GM12878 (cell line): ENCODE measurements around the gene NUP210. TPM values are rescaled to one million over a fixed set of nuclear protein-coding genes. Genes with fewer than 3 reads are reported as not detected.

Experiments
- ATAC-seq: fragments of 200-7000 bp; cut with Tn5 transposase; 3 replicates; pipeline ENCODE4 v1.9.1; 2020; ENCODE audit warnings: mild to moderate bottlenecking, moderate library complexity
- BruUV-seq: library from RNA; stranded (reverse); fragments of 400-500 nt; replicated peaks from 2 replicates; lab custom pipeline; 2021; lab: Mats Ljungman, UMichigan
- CTCF ChIA-PET: fragments of 300-600 bp; sonication (Branson Sonifier 250); formaldehyde crosslinking; extraction: SDS; loops from one replicate; lab custom pipeline; 2021; ENCODE audit warnings: inconsistent platforms; lab: Yijun Ruan, JAX
- POLR2A ChIA-PET: fragments of 350-600 bp; formaldehyde crosslinking; extraction: SDS; loops from one replicate; lab custom pipeline; 2021; ENCODE audit warnings: inconsistent platforms; lab: Charles Lee
- RAD21 ChIA-PET: fragments of 300-600 bp; sonication (Branson Sonifier 250); formaldehyde crosslinking; loops from one replicate; lab custom pipeline; 2023; ENCODE audit warnings: antibody characterized with exemption; ENCODE audit not compliant: unreplicated experiment; lab: Charles Lee
- SMC1A ChIA-PET: fragments of 300-600 bp; sonication (Branson Sonifier 250); formaldehyde crosslinking; loops from one replicate; lab custom pipeline; 2023; ENCODE audit not compliant: unreplicated experiment, uncharacterized antibody; lab: Charles Lee
- DNase-seq: peaks from one replicate; pipeline ENCODE4 v3.0.0-alpha.2; 2011; ENCODE audit warnings: low read depth, low spot score
- FAIRE-seq: peaks from 3 replicates; lab custom pipeline; 2011; peaks lifted over from hg19 to GRCh38; lab: Jason Lieb, UNC
- H2AFZ ChIP-seq: 2 replicates; pipeline ENCODE4 v1.6.0; 2011; ENCODE audit warnings: low read depth, low read length, control low read depth; ENCODE audit not compliant: control insufficient read depth
- H3K27ac ChIP-seq: 2 replicates; pipeline ENCODE4 v1.5.1; 2011; ENCODE audit warnings: control low read depth; ENCODE audit not compliant: control insufficient read depth, insufficient read depth
- H3K27me3 ChIP-seq, 2 experiments: replicated peaks in 1 of 2; 2 replicates each; pipeline versions ENCODE4 v1.6.0 to v1.6.1; 2011; ENCODE audit warnings: low read length in 1 of 2; ENCODE audit not compliant: control insufficient read depth in 2 of 2, insufficient read depth in 2 of 2
- H3K36me3 ChIP-seq, 2 experiments: 2 replicates each; pipeline ENCODE4 v1.5.1; 2011; ENCODE audit warnings: low read length in 1 of 2; ENCODE audit not compliant: control insufficient read depth in 2 of 2, insufficient read depth in 2 of 2
- H3K4me1 ChIP-seq: 2 replicates; pipeline ENCODE4 v1.6.1; 2011; ENCODE audit warnings: mild to moderate bottlenecking, low read length, moderate library complexity, mixed read lengths; ENCODE audit not compliant: control insufficient read depth, insufficient read depth
- H3K4me2 ChIP-seq: 2 replicates; pipeline ENCODE4 v1.6.0; 2011; ENCODE audit warnings: control low read depth; ENCODE audit not compliant: control insufficient read depth, insufficient read depth
- H3K4me3 ChIP-seq: fragments of 200-600 bp; sonication (generic); 2 replicates; pipeline ENCODE4 v1.5.1; 2016
- H3K79me2 ChIP-seq: 2 replicates; pipeline ENCODE4 v1.6.0; 2011; ENCODE audit warnings: low read length; ENCODE audit not compliant: control insufficient read depth, insufficient read depth
- H3K9ac ChIP-seq: 2 replicates; pipeline ENCODE4 v1.8.0; 2011; ENCODE audit warnings: low read length, control low read depth, mixed read lengths; ENCODE audit not compliant: control insufficient read depth, insufficient read depth
- H3K9me3 ChIP-seq: replicated peaks from 3 replicates; pipeline ENCODE4 v1.5.1; 2011; ENCODE audit warnings: mild to moderate bottlenecking, low read length; ENCODE audit not compliant: control insufficient read depth, insufficient read depth
- H4K20me1 ChIP-seq: 2 replicates; pipeline ENCODE4 v1.6.0; 2011; ENCODE audit not compliant: control insufficient read depth, insufficient read depth
- CBFB ChIP-seq: IDR thresholded peaks from 2 replicates; pipeline ENCODE4 v1.6.1; 2016; ENCODE audit warnings: antibody characterized with exemption, low read depth
- CBX5 ChIP-seq: sonication (generic); IDR thresholded peaks from 2 replicates; pipeline ENCODE4 v1.6.1; 2016; ENCODE audit warnings: low read depth, moderate library complexity, mild to moderate bottlenecking, inconsistent platforms
- CREB1 ChIP-seq: IDR thresholded peaks from 2 replicates; pipeline ENCODE4 v1.6.1; 2012; ENCODE audit warnings: low read depth, mild to moderate bottlenecking, inconsistent platforms
- E2F4 ChIP-seq: IDR thresholded peaks from 2 replicates; pipeline ENCODE4 v1.6.1; 2012; ENCODE audit warnings: low read depth, low read length, improper control_type of control experiment
- ESRRA ChIP-seq: IDR thresholded peaks from 2 replicates; pipeline ENCODE4 v1.6.1; 2012; ENCODE audit warnings: mild to moderate bottlenecking, low read length, improper control_type of control experiment
- GATAD2B ChIP-seq: fragments of 450-650 bp; conservative IDR thresholded peaks from 2 replicates; pipeline ENCODE4 v1.6.1; 2017; ENCODE audit warnings: low read depth, mild to moderate bottlenecking, moderate library complexity
- NFIC ChIP-seq: IDR thresholded peaks from 2 replicates; pipeline ENCODE4 v1.6.1; 2012; ENCODE audit warnings: low read depth, mild to moderate bottlenecking, inconsistent platforms, low read length, moderate library complexity
- NR2C1 ChIP-seq: fragments of 450-650 bp; IDR thresholded peaks from 2 replicates; pipeline ENCODE4 v1.6.1; 2017; ENCODE audit warnings: antibody characterized with exemption, mild to moderate bottlenecking, moderate library complexity
- NR2F1 ChIP-seq: fragments of 450-650 bp; conservative IDR thresholded peaks from 2 replicates; pipeline ENCODE4 v1.6.1; 2017; ENCODE audit warnings: mild to moderate bottlenecking
- RCOR1 ChIP-seq: conservative IDR thresholded peaks from 2 replicates; pipeline ENCODE4 v1.6.1; 2012; ENCODE audit warnings: low read depth, low read length, improper control_type of control experiment
- RFX5 ChIP-seq: IDR thresholded peaks from 2 replicates; pipeline ENCODE4 v1.6.1; 2011; ENCODE audit warnings: low read depth, low read length, improper control_type of control experiment
- SMAD1 ChIP-seq: fragments of 450-650 bp; IDR thresholded peaks from 2 replicates; pipeline ENCODE4 v1.6.1; 2018; ENCODE audit warnings: mild to moderate bottlenecking, low read depth; ENCODE audit not compliant: partially characterized antibody
- STAT3 ChIP-seq: IDR thresholded peaks from 2 replicates; pipeline ENCODE4 v1.6.1; 2011; ENCODE audit warnings: low read depth, low read length, improper control_type of control experiment
- WRNIP1 ChIP-seq: IDR thresholded peaks from 2 replicates; pipeline ENCODE4 v1.6.1; 2011; ENCODE audit warnings: low read depth, low read length, improper control_type of control experiment, borderline replicate concordance
- ZBTB11 ChIP-seq: fragments of 450-650 bp; formaldehyde crosslinking; IDR thresholded peaks from 2 replicates; pipeline ENCODE4 v1.5.0; 2022; ENCODE audit warnings: mild to moderate bottlenecking, missing genetic modification characterization
- ZNF274 ChIP-seq: IDR thresholded peaks from one replicate; pipeline ENCODE4 v1.8.0; 2011; ENCODE audit not compliant: insufficient read length, insufficient read depth
- ZZZ3 ChIP-seq: IDR thresholded peaks from 2 replicates; pipeline ENCODE4 v1.6.1; 2011; ENCODE audit warnings: low read depth; ENCODE audit not compliant: control insufficient read depth, insufficient read length
- WGBS: methylation state at CpG from one replicate; pipeline ENCODE4 v1.1.6; 2016; ENCODE audit warnings: low lambda C conversion rate; ENCODE audit not compliant: insufficient replicate concordance, insufficient coverage; ENCODE audit errors: missing lambda C conversion rate; 5-methylcytosine and 5-hydroxymethylcytosine counted together
- in situ Hi-C: fragments of 300-500 bp; cut with MboI; formaldehyde crosslinking; loops from 9 replicates; pipeline ENCODE4 v1.14.3; 2018; ENCODE audit warnings: mixed read lengths
- intact Hi-C: fragments of 100-400 bp; cut with micrococcal nuclease; formaldehyde crosslinking; loops from one replicate; pipeline ENCODE4 v1.14.2; 2022; ENCODE audit not compliant: unreplicated experiment
- polyA plus RNA-seq, 11 experiments: library from polyadenylated mRNA; depleted of rRNA in 4 of 11; unstranded in 6 of 11; stranded (reverse) in 5 of 11; fragments of >200 nt; fragmentation: Nextera tagmentation in 4 of 11; fragmentation: Illumina TruSeq in 1 of 11; extraction: Ambion mirVana in 4 of 11; extraction: Trizol in 1 of 11; gene quantifications; 1 replicate in 1 of 11; 2 replicates in 10 of 11; pipeline versions ENCODE4 v1.2.1 to v1.2.3, GENCODE V29; 2011 to 2016; ENCODE audit warnings: inconsistent platforms in 2 of 11, missing spikeins in 2 of 11, low read depth in 1 of 11
- total RNA-seq, 4 experiments: library from RNA; depleted of rRNA in 3 of 4; stranded (reverse); fragments of >200 nt in 3 of 4; fragmentation: Illumina TruSeq in 1 of 4; extraction: Trizol in 1 of 4; gene quantifications; 2 replicates each; pipeline versions ENCODE4 v1.2.1 to v1.2.3, GENCODE V29; 2013 to 2021

NUP210 gene
- total and polyA plus RNA-seq, 10 of the 15 experiments (the other 5 are each of a cell fraction or from before 2014, with no cell fraction given) = 2.9 to 150 (median 76.0) TPM

DNA sequence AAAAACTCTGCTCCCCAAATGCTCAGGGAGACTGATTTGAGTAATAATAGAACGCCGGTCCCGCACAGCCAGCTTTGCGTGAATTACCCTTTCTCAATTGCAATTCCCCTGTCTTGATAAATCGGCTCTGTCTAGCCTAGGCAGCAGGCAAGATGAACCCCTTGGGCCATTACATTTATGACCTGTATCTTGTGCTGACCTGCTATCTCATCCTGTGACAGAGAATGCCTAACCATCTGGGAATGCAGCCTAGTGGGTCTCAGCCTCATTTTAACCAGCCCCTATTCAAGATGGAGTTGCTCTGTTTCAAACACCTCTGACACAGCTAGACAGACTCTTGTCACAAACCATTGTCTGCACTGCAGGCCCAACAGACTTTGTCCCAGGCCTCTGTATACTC is 13.8 kb upstream of the NUP210 start:
- SMC1A ChIA-PET = interaction anchor here (1.0 kb wide), 1 partner anchor 204 kb away, joined by 3 read pairs; no protein-coding TSS in a partner anchor

More for the DNA sequence above, 13.8 kb upstream of the NUP210 start:
- H3K9ac ChIP-seq = no peak overlapping the region
- H3K4me1 ChIP-seq = no peaks in the 10 kb centered on the region
- no peak for TF ChIP-seq ZBTB11 (CRISPR knock-in tag)
- TF ChIP-seq ZZZ3 = no peak
- TF ChIP-seq ESRRA = no peak
- TF ChIP-seq ZNF274 = no peak
- TF ChIP-seq NFIC = no peak
- TF ChIP-seq CBX5 = no peak
- TF ChIP-seq E2F4 = no peak
- no peak for TF ChIP-seq RFX5
- no peak for TF ChIP-seq GATAD2B
- no peak for TF ChIP-seq NR2C1
- no peak for TF ChIP-seq RCOR1
- TF ChIP-seq STAT3 = no peak
- no peak for TF ChIP-seq NR2F1
- no peak for TF ChIP-seq CBFB
- no peak for TF ChIP-seq SMAD1
- TF ChIP-seq CREB1 = no peak
- no peak for TF ChIP-seq WRNIP1
- TF ChIP-seq, all 136 proteins: peak for 0
- intact Hi-C loops (no loop called here), in situ Hi-C loops (no loop called here)
- RAD21 ChIA-PET = no interaction called here
- Histone ChIP-seq H3K27me3 (no peaks in the 10 kb centered on the region), H3K79me2 (no peaks in the 10 kb centered on the region), H4K20me1 (no peaks in the 10 kb centered on the region), H2AFZ (no peak overlapping the region), H3K27ac (no peak overlapping the region), H3K36me3 (no peaks in the 10 kb centered on the region), H3K4me2 (no peak overlapping the region), H3K4me3 (no peak overlapping the region), H3K9me3 (no peaks in the 10 kb centered on the region)
- BruUV-seq = no TSS peak
- FAIRE-seq (no peak), ATAC-seq (no peak), DNase-seq (no peak)
- CTCF ChIA-PET = no interaction called here
- POLR2A ChIA-PET = no interaction called here
- 68% methylated on average over 5 of the region's 5 CpGs for WGBS
